DMS 273 (cell line): ENCODE data around the gene SLC25A47.
"Not testable (repeated sequence)": the region's sequence is repeated elsewhere in the genome, so short reads cannot be mapped to it uniquely, and the experiment has no call there.

ENCODE experiments used
- DNase-seq: peaks from one replicate; lab custom pipeline; 2025; ENCODE audit not compliant: unreplicated experiment; lab: John Stamatoyannopoulos, UW

Gene SLC25A47

DNA sequence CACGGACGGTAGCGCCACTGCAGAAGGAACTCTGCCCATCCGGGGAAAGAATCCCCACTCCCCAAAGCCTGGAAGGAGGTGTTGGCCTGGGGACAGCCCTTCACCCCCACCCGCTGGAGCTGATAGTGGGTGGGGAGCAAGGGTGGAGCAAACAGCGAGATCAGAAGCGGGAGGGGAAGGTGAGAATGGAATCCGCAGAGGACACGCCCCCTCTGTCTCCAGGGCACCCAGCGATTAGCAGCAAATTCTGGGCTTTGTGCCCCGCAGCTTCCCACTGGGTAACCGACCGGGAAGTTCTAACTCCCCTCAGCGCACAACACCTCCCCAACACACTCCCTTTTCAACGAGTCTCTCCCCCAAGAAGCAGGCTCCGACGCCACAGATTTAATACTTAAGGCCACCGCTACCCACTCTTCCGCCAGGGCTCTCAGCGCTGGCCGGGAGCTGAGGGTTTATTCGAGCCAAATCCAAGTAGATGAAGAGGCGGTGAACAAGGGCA is 18.3 kb upstream of the SLC25A47 start:
- DNase-seq, result peak; percentile 82

DNA sequence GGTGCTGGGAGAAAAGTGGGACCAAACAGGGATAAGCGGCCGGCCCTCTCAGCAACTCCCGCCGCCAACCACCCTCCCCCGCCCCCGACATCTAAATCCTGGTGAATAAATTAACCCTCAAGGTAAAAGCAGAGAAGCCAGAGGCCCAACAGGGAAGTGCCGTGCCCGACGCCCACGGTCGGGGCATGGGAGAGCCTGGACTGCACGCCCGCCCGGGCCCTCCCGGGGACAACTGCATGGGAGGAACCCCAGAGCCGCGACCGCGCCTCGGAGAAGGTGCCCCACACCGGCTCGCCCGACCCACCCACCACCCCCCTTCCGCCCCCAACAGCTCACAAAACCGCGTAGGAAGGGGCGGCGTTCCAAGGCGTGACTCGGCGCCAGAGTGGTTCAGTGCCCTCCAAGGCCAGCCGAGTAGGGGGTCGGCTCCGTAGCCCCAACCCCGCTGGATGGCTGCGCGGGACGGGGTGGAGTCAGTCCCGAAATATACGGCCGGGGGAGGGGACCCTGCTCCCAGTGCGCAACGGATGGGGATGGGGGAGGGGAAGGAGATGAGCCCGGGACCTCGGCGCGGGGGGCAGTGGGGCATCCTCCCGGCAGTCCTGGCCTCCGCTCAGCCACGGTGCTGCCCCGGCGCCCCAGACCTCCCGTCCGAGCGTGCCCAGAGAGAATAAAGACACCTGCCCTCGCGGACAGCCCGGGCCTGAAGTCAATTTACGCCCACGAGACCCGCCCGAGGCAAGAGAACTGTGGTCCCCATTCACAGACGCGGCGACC is 17.6 kb upstream of the SLC25A47 start:
- DNase-seq, result peak; percentile 67

DNA sequence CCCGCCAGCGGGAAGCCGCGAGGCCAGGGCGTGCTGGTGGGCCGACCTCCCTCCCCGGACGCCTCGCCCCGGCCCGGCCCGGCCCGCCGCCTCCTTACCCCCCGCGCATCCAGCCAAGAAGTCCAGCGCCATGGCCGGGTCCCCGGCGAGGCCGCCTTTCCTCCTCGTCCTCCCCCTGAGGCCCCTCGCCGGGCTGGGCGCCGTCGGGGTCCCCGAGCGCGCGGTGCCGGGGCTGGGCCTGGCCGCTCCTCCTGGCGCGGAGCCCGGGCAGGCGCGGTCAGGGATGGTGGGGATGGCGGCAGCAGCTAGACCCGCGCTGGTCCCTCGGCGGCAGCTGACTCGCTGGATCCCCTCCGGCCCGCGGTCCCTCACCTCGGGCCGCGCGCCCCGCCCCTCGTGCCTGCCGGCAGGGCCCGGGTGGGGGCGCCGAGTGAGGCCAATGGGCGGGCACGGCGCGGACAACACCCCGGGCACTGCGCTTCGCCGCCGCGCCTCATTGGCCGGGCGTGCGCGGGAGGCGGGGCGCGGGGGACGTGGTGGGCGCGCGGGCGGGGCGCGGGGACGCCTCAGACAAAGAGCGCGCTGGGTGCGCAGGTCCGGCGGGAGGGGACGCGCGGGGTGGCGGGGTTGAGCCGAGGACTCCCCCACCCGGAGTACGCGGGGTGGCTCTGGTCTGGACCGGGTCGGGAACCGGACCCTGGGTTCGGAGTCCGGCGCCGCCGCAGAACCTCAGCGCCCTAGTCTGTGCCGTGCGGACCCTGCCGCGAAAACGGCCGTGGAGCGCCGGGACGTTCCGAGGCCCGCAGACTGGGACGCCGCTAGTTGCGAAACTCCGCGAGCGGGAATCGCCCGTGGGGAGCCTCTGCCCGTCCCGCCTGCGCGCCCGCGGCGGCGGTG is 16.8 kb upstream of the SLC25A47 start, which contains the start of gene SLC25A29:
SLC25A29 (minus strand) TSS at position 344 of the 897 bp plus-strand sequence; CDS start at position 132, 212 bp downstream.
- DNase-seq, result peak; percentile 97

DNA sequence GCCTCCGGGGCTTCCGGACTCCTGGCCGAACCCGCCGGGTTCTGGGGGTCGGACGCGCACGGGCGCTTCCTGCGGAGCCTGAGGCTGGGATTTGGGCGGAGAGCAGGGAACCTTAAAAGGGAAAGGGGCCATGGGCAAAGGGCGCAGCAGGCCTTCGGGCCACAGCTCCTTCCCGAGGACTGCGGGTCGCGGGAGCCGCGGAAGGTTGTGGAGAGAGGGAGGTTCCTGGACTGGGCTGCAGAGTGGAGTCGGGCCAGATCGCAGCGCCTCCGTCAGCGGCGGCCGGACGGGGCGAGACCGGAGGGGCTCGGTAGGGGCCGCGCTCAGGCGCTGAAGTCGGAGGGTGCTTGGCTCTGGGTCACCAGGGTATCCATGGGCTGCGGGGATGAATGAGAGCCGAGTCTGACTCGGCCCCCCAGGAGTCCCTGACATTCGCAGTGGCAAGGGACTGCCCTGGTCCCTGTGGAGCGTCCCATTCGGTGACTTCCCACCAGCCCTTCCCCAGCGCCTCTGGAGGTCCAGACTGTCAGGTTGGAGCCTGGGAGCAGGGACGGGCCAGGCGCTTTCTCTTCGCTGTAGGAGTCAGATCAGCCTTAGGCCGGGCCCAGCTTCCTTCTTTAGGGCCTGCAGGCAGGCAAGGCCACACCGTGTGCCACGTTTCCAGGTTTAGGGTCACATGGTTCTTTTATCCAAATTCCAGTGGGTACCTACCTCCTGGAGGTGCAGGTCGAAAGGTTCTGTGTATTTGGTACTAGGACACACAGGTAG is 16.0 kb upstream of the SLC25A47 start:
- no peak for DNase-seq

DNA sequence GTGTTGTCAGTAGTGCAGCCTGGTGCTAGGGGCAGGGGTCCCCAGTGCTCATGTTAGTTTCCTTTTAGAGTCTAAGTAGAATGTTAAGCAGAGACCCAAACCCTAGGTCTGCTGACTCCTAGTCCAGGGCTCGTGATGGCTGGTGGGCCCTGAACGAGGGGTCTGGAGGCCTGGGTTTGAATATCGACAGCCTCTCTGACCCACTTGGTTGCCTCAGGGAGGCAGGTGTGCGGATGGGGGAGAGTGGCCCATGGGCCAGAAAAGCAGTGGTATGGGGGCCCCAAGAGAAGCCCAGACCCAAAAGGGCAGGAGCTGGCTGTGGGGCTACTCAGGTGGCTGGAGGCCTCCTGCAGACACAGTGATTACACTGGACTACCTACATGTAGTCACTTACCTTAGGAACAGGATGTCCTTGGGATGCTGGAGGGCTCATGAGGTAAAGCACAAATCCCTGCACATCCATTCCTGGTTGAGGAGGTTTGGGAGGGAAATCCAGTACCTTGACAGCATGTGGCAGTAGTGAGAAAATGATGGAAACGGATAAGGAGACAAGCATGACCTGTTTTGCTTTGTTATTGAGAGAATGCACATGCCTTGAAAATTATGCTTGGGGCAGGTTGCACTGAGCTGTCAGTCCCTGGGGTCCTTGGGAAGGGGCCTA is 15.2 kb upstream of the SLC25A47 start:
- peak; percentile 32 for DNase-seq

DNA sequence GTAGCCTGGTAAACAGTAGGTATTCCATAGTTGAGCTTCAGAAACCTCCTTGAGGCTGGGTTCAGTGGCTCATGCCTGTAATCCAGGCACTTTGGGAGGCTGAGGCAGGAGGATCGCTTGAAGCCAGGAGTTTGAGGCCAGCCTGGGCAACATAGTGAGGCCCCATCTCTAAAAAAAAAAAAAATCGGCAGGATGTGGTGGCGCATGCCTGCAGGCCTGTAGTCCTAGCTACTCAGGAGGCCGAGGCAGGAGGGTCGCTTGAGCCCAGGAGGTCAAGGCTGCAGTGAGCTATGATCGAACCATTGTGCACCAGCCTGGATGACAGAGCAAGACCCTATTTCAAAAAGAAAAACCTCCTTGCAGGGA is 14.7 kb upstream of the SLC25A47 start:
- DNase-seq, result not testable (repeated sequence)

DNA sequence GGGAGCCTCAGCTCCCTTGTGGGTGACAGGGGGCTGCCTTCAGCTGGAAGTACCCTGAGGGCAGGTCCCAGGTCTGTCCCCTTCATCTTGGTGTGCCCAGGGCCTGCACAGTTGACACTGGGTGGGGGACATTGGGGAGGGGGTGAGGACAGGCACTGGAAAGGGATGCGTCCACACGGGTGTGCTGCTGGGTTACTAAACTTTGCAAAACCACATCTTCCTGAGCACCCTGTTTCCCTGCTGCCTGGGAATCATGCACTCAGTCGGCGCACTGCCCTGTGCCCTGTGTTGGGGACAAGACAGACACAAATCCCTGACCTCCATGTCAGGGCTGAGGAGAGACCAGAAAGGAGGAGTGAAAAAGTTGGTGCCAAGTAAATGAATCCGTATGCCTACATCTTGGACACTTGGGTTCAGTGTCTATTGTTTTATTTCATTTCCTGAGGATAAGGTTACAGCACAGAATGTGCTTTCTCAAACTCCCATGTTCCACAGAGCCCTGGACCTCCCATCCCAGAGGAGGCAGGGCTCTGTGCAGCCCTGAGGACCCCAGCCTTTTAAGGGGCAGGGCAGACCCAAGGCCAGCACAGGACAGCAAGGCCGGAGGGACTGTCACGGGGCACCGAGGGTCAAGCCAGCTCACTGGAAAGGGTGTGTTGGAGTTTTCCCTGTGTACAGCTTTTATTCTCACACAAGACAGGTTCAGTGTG is 14.0 kb upstream of the SLC25A47 start:
- DNase-seq, result no peak

DNA sequence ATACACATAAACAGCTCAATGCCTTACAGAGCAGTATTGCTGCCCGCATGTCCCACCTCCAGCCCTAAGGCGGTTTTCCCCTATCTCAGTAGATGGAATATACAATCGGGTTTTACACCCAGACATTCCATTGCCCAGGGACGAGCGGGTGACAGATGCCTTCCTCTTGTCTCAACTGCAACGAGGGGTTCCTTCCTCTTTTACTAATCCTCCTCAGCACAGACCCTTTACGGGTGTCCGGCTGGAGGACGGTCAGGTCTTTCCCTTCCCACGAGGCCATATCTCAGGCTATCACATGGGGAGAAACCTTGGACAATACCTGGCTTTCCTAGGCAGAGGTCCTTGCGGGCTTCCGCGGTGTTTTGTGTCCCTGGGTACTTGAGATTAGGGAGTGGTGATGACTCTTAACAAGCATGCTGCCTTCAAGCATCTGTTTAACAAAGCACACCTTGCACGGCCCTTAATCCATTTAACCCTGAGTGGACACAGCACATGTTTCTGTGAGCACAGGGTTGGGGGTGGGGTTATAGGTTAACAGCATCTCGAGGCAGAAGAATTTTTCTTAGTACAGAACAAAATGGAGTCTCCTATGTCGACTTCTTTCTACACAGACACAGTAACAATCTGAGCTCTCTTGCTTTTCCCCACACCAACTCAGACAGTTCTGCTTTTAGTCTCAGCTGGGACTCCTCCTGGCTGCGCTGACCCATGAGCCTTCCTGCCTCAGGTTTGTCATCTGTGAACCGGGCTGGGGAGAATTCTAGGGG is 10.8 kb upstream of the SLC25A47 start:
- DNase-seq, result not testable (repeated sequence)

DNA sequence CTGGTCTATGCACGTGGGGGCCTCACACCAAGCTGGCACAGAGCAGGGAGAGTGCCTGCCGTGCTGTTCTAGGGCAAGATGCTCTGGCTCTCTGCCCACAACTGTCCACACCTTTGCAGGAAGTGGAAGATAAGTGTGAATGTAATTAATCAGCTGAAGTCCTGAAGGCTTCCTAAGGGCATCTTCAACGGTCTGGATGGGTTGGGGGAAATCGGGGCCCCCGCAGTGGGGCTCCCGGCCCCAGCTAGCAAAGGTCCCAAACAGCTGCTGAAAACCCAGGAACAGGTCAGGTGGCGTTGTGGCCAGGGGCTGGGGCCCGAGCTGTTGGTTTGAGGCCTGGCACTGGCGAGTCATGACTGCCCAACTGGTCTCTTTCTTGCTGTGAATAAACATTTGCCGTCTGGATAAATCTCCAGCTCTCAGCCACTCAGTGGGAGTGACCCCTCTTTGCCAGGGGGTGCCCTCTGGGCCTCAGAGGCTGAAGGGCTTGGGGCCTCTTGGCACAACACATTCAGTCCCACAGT is 10.2 kb upstream of the SLC25A47 start:
- DNase-seq, result no peak

DNA sequence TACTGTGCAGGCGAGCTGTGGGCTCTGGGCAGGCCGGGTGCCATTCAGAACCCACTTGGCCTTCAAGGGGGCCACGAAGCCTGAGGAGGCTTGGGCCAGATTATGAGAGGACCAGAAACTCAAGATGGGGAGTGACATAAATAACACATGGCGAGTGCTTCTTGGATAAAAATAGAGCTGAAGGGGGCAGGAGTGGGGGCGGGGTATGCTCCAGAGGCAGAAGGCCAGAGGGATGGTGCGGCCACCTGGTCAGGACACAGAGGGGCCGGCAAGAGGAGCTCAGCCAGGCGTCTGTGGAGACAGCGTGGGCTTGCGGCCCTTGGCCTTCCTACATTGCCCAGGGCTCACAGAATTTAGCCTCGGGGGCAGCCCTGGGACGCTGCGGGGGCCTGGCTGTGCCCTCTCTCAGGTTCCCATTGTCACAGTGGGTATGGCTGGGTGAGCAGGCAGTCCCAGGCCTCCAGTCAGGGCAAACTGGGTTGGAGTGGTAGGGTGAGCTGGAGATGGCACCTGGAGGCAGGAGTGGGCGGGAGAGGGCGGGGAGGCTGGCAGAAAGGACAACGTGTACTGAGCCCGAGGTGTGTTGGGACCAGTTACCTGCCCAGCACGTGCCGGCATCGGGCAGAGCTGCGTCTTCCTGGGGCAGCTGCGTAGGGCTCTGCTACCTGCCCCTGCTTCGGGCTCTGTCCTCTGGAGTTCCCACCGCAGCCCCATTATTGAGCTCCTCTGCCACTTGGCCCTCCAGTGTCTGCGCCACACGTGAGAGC is 9.5 kb upstream of the SLC25A47 start:
- DNase-seq, result no peak

DNA sequence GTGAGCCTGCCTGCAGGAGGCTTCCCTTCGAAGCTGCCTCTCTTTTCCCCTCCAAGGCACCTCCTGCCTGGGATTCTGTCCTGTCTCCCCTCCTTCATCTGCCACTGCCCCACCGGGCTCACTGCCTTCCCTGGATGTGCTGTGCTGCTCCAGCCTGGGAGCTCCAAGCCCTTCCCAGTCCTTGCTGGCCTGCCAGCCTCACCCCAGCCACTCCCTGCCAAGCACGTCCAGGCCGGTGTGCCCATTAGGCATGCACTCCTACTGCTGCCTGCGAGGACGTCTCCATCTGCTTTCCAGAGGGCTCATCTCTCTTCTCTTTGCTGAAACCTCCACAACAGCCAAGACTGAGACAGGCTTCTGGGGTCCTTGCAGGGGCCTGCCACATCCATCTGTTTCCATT is 8.4 kb upstream of the SLC25A47 start:
- DNase-seq, result no peak

DNA sequence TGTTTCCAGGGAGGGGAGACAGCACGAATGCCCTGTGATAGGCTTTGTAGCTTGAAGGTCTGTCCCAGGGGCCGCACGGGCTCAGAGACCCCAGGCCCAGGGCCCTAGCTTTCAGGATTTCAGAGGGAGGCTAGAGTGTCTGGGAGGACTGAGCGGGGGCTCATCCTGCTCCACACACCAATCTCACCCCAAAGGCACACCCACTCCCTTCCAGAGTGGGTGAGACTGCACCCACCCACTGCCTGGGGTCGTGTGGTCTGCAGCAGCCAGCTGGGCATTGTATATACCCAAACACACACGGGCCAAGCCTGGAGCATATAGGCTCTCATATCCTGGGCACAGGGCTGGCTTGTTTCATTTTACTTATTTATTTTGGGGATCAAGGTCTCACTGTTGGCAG is 5.8 kb upstream of the SLC25A47 start:
- no peak for DNase-seq

DNA sequence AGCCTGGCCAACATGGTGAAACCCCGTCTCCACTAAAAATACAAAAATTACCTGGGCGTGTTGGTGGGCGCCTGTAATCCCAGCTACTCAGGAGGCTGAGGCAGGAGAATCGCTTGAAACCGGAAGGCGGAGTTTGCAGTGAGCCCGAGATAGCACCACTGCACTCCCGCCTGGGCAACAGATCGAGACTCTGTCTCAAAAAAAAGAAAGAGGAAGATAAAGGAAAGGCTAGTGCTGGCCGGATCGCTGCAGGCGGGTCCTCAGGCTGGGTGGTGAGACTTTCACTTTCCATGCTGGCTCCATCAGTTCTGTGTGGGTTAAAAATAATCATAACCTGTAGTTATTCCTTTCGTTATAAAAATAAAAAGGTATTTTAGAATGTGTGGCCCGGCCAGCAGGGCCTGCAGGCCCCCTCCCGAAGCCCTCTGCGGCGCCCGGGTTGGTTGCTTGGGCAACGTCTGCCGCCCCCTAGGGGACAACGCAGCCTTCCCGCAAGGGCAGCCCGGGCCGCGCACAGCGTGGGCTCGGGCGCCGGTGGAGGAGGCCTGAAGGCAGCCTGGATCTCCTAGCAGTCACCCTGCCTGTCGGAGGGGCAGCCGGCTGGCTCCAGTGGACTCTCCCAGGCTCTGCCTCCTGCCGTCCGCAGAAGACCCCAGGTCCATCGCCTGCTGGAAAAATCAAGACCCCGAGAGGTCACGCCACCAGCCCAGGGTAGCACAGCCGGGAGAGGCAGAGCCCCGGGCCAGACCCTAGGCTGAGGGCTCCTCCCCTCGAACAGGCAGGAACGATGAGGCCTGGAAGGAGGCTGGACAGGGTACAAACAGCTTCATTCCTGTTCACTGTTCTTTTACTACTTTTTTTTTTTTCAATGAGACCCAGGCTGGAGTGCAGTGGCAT is 5.0 kb upstream of the SLC25A47 start:
- DNase-seq, result no peak

DNA sequence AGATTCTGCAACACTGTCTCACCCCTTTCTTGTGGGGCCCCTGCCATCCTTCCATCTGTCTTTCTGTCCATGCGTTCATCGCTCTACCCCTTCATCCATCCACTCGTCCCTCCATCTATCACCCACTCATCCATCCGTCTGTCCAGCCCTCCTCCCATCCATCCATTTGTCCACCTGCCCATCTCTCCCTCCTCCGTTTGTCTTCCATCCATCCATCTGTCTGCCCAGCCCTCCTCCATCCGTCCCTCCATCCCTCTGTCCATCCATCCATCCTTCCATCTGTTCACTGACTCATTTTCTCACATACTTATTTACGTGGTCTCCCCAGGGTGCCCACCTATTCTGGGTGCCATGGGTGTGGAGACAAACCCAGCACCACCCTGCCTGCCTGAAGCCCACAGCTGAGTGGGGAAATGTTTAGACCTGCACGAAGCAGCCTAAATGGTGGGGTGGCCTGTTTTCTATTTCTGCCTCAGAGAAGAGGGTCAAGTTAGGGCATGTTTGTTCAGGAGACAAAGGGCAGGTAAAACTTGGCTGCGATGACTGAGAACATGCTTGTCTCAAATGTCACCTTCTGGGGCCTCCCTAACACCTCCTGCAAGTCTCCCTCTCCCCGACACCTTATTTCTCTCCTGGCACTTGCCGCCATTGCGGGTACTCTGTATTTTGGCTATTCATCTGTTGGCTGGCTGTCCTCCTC is 2.8 kb upstream of the SLC25A47 start:
- no peak for DNase-seq

DNA sequence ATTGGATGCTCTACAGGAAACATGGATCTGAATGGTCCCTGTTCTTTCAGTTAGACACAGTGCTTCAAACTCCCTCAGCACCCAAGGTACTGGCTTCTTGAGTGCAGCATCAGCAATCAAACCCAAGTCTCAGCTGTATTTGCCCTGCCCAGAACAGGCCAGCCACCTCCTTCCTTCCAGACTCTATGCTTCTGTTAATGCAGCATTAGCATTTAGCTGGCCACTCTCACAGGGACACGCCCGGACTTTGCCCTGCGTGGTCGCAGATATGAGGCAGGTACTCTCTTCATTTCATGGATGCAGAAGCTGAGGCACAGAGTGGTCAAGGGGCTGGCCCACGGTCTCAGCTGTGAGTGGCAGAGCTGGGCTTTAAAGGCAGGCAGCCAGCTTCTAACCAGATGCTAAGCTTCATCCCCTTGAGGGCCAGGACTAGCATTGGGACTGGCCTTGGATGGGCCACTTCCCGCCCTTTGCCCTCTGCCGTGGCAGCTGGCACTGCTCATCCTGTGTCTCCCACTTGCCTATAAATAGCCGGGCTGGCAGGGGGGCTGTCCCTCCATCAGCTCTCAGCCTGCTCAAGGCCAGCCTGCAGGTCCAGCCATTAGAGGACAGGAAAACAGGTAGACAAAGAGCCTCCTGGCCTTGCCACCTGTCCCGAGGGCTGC is 1.5 kb upstream of the SLC25A47 start:
- DNase-seq, result peak; percentile 71
